ENCODE results near the gene PHYH. TPM values are rescaled to one million over a fixed set of nuclear protein-coding genes. Genes with fewer than 3 reads are reported as not detected.

PHYH gene
- total RNA-seq, 2 experiments from 2014 or later, result 15.6 to 17.0 TPM

GRCh38 chr10:13327534-13327933 lies 27.7 kb upstream of the PHYH start:
- CTCF ChIA-PET, result interaction anchor here (0.5 kb wide), 1 partner anchor 1365 kb away, joined by 3 read pairs; no protein-coding TSS in a partner anchor
- POLR2A ChIA-PET, result interaction anchor here (0.7 kb wide), 1 partner anchor 148 kb away, joined by 4 read pairs; no protein-coding TSS in a partner anchor

- ChIA-PET CTCF (interaction anchor here (2.1 kb wide), 1 partner anchor 20 kb away, joined by 6 read pairs; no protein-coding TSS in a partner anchor), POLR2A (no interaction called here)
Observed at GRCh38 chr10:13322615-13323148, 22.8 kb upstream of the PHYH start.

- ChIA-PET CTCF (interaction anchor here (2.1 kb wide), 1 partner anchor 19 kb away, joined by 6 read pairs; no protein-coding TSS in a partner anchor), POLR2A (no interaction called here)
Observed at GRCh38 chr10:13321576-13321975, 21.7 kb upstream of the PHYH start.

- ChIA-PET CTCF (interaction anchor here (0.8 kb wide), 1 partner anchor 15 kb away, joined by 3 read pairs; no protein-coding TSS in a partner anchor), POLR2A (no interaction called here)
Observed at GRCh38 chr10:13319166-13319565, 19.3 kb upstream of the PHYH start.

GRCh38 chr10:13317474-13317873 lies 17.6 kb upstream of the PHYH start:
- ChIA-PET POLR2A (interaction anchor here (0.5 to 0.6 kb wide), 2 partner anchors 8 to 70 kb away, joined by 4 to 8 read pairs; no protein-coding TSS in a partner anchor), CTCF (no interaction called here)

- ChIA-PET POLR2A (no interaction called here), CTCF (no interaction called here)
Observed at GRCh38 chr10:13316635-13317311, 16.9 kb upstream of the PHYH start.

- ChIA-PET POLR2A (no interaction called here), CTCF (interaction anchor here (0.5 to 0.9 kb wide), 2 partner anchors 12 to 78 kb away, joined by 3 to 5 read pairs; no protein-coding TSS in a partner anchor)
Observed at GRCh38 chr10:13315361-13315760, 15.5 kb upstream of the PHYH start.

GRCh38 chr10:13311177-13311575 lies 11.3 kb upstream of the PHYH start:
- ChIA-PET CTCF (no interaction called here), POLR2A (no interaction called here)

- ChIA-PET CTCF (no interaction called here), POLR2A (no interaction called here)
Observed at GRCh38 chr10:13310518-13311176, 10.8 kb upstream of the PHYH start.

GRCh38 chr10:13309792-13310191 lies 9.9 kb upstream of the PHYH start:
- ChIA-PET CTCF (no interaction called here), POLR2A (no interaction called here)

GRCh38 chr10:13308096-13308495 lies 8.2 kb upstream of the PHYH start:
- CTCF ChIA-PET, result no interaction called here
- POLR2A ChIA-PET, result interaction anchor here (0.7 kb wide), 1 partner anchor 14 kb away, joined by 8 read pairs; no protein-coding TSS in a partner anchor

- POLR2A ChIA-PET, result no interaction called here
- CTCF ChIA-PET, result no interaction called here
Observed at GRCh38 chr10:13306103-13306502, 6.2 kb upstream of the PHYH start.

GRCh38 chr10:13302821-13303555 lies 3.1 kb upstream of the PHYH start:
- CTCF ChIA-PET, result interaction anchor here (0.6 to 3.1 kb wide), 11 partner anchors 13 to 203 kb away, joined by 3 to 24 read pairs (median 4); partner anchors contain the start of genes MCM10 and OPTN
- POLR2A ChIA-PET, result interaction anchor here (0.6 to 1.8 kb wide), 3 partner anchors 10 to 82 kb away, joined by 3 to 6 read pairs (median 5); no protein-coding TSS in a partner anchor

GRCh38 chr10:13298748-13299436 lies 972 bp downstream of the PHYH start:
- CTCF ChIA-PET, result interaction anchor here (0.6 kb wide), 1 partner anchor 621 kb away, joined by 3 read pairs; no protein-coding TSS in a partner anchor
- POLR2A ChIA-PET, result interaction anchor here (0.7 to 1.3 kb wide), 2 partner anchors 137 to 183 kb away, joined by 3 read pairs; partner anchors contain the start of gene MCM10

GRCh38 chr10:13296476-13296875 lies 3.4 kb downstream of the PHYH start:
- ChIA-PET POLR2A (no interaction called here), CTCF (interaction anchor here (0.7 kb wide), 1 partner anchor 416 kb away, joined by 4 read pairs; no protein-coding TSS in a partner anchor)

- CTCF ChIA-PET, result no interaction called here
Observed at GRCh38 chr10:13294784-13295183, 5.1 kb downstream of the PHYH start.

GRCh38 chr10:13291821-13292773 lies 7.8 kb downstream of the PHYH start:
- ChIA-PET CTCF (no interaction called here), POLR2A (interaction anchor here (0.6 kb wide), 1 partner anchor 1790 kb away, joined by 7 read pairs; no protein-coding TSS in a partner anchor)

More at GRCh38 chr10:13294784-13295183, 5.1 kb downstream of the PHYH start:
- POLR2A ChIA-PET, result no interaction called here

- CTCF ChIA-PET, result no interaction called here
- POLR2A ChIA-PET, result no interaction called here
Observed at GRCh38 chr10:13291061-13291460, 8.8 kb downstream of the PHYH start.

Measured in activated CD8-positive, alpha-beta memory T cell treated with anti-CD3 and anti-CD28 coated beads for 36 hours (primary cell).